Hematopoietic multipotent progenitor cell treated with erythropoietin and hydrocortisone succinate and interleukin-3 and kit ligand, for 6 days (in vitro differentiated cells): ENCODE results near the gene UTP11.

Experiments used
- DNase-seq: peaks from one replicate; pipeline ENCODE4 v3.0.0-alpha.2; 2015

The UTP11 gene

GRCh38 chr1:38003261-38004250 lies 9.0 kb upstream of the UTP11 start:
- DNase-seq: peak; percentile 49

GRCh38 chr1:38004284-38005108 lies 8.0 kb upstream of the UTP11 start:
- peak; percentile 71 for DNase-seq

GRCh38 chr1:38005195-38006007 lies 7.1 kb upstream of the UTP11 start, which contains the start of gene FHL3:
Gene FHL3, minus strand, starts transcription at chr1:38005514. Its CDS starts 6,102 bp downstream, at chr1:37999412.
- peak; percentile 87 for DNase-seq

- DNase-seq: no peak
Measured at GRCh38 chr1:38006008-38006828, 6.3 kb upstream of the UTP11 start.

- peak; percentile 83 for DNase-seq
Measured at GRCh38 chr1:38009088-38009840, 3.3 kb upstream of the UTP11 start.

GRCh38 chr1:38009841-38010180 lies 2.7 kb upstream of the UTP11 start:
- DNase-seq: no peak

- no peak for DNase-seq
Measured at GRCh38 chr1:38013227-38013622, 691 bp downstream of the UTP11 start.

- DNase-seq: peak; percentile 55
Measured at GRCh38 chr1:38014171-38014570, 1.6 kb downstream of the UTP11 start.

GRCh38 chr1:38014724-38015424 lies 2.3 kb downstream of the UTP11 start:
- DNase-seq: no peak

GRCh38 chr1:38015978-38016725 lies 3.6 kb downstream of the UTP11 start:
- no peak for DNase-seq

- peak; percentile 75 for DNase-seq
Measured at GRCh38 chr1:38018864-38019343, 6.4 kb downstream of the UTP11 start.

GRCh38 chr1:38020396-38020795 lies 7.9 kb downstream of the UTP11 start:
- DNase-seq: no peak

- DNase-seq: no peak
Measured at GRCh38 chr1:38021969-38022368, 9.4 kb downstream of the UTP11 start.

- no peak for DNase-seq
Measured at GRCh38 chr1:38022810-38023209, 10.3 kb downstream of the UTP11 start.

- DNase-seq: no peak
Measured at GRCh38 chr1:38025233-38025632, 12.7 kb downstream of the UTP11 start.

- DNase-seq: no peak
Measured at GRCh38 chr1:38025664-38026063, 13.1 kb downstream of the UTP11 start.

GRCh38 chr1:38026592-38027200 lies 14.2 kb downstream of the UTP11 start:
- peak; percentile 64 for DNase-seq

GRCh38 chr1:38027201-38028104 lies 14.9 kb downstream of the UTP11 start:
- no peak for DNase-seq
